DND-41 (cell line): Measurements from ENCODE around the gene PDE1A.

ENCODE experiments used
- EZH2 ChIP-seq: IDR thresholded peaks from 3 replicates; pipeline ENCODE4 v1.6.1; 2012; ENCODE audit warnings: borderline replicate concordance, low read depth, mild to moderate bottlenecking, moderate library complexity, low read length, inconsistent platforms; ENCODE audit not compliant: severe bottlenecking
- TF ChIP-seq, protein P1 (sequence below): IDR thresholded peaks from 2 replicates; pipeline ENCODE4 v1.5.1; 2012; ENCODE audit warnings: borderline replicate concordance, low read length, moderate library complexity, mild to moderate bottlenecking; ENCODE audit not compliant: poor library complexity, severe bottlenecking; ENCODE audit errors: extremely low read depth

DNA sequence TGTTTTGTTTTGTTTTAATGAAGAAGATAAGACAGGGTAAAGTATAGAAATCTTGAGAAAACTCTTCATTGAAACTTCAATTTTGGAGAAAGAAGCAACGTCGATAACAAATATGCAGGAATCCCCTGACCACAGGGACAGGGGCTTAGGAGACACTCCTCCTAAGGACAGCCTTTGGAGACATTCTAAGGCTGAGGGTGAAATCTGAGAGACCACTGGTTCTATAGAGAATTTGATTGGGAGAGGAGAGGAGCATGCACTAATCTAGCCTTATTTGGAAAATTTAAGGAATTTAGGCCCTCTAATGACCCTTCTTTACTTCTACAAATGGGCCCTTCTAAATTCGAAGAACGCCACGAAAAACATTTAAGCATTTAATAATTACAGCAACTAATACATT is 233.5 kb downstream of the PDE1A start:
- TF ChIP-seq, protein P1, sequence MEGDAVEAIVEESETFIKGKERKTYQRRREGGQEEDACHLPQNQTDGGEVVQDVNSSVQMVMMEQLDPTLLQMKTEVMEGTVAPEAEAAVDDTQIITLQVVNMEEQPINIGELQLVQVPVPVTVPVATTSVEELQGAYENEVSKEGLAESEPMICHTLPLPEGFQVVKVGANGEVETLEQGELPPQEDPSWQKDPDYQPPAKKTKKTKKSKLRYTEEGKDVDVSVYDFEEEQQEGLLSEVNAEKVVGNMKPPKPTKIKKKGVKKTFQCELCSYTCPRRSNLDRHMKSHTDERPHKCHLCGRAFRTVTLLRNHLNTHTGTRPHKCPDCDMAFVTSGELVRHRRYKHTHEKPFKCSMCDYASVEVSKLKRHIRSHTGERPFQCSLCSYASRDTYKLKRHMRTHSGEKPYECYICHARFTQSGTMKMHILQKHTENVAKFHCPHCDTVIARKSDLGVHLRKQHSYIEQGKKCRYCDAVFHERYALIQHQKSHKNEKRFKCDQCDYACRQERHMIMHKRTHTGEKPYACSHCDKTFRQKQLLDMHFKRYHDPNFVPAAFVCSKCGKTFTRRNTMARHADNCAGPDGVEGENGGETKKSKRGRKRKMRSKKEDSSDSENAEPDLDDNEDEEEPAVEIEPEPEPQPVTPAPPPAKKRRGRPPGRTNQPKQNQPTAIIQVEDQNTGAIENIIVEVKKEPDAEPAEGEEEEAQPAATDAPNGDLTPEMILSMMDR = no peak
- no peak for TF ChIP-seq EZH2
